ENCODE data around the gene NRG2.

The NRG2 gene

GRCh38 chr5:139886213-139886612, 156.9 kb downstream of the NRG2 start:
- Mint-ChIP-seq H3K36me3 (no peaks in the 10 kb centered on the region), H3K4me1 (peaks cover 8% of the 10 kb centered on the region), H3K4me3 (no peak overlapping the region), H3K9me3 (no peaks in the 10 kb centered on the region), H3K27ac (no peak overlapping the region)
- ATAC-seq (no peak), DNase-seq (ENCODE audit: low spot score in 2 of 2) (no peak)

- peaks cover 8% of the 10 kb centered on the region for H3K4me1 Mint-ChIP-seq
- H3K36me3 Mint-ChIP-seq: no peaks in the 10 kb centered on the region
- no peaks in the 10 kb centered on the region for H3K9me3 Mint-ChIP-seq
- H3K27ac Mint-ChIP-seq: no peak overlapping the region
- ATAC-seq: no peak
- DNase-seq (ENCODE audit: low spot score in 2 of 2): no peak
- no peak overlapping the region for H3K4me3 Mint-ChIP-seq
These were observed 157.3 kb downstream of the NRG2 start for GRCh38 chr5:139885857-139886208.

DNA sequence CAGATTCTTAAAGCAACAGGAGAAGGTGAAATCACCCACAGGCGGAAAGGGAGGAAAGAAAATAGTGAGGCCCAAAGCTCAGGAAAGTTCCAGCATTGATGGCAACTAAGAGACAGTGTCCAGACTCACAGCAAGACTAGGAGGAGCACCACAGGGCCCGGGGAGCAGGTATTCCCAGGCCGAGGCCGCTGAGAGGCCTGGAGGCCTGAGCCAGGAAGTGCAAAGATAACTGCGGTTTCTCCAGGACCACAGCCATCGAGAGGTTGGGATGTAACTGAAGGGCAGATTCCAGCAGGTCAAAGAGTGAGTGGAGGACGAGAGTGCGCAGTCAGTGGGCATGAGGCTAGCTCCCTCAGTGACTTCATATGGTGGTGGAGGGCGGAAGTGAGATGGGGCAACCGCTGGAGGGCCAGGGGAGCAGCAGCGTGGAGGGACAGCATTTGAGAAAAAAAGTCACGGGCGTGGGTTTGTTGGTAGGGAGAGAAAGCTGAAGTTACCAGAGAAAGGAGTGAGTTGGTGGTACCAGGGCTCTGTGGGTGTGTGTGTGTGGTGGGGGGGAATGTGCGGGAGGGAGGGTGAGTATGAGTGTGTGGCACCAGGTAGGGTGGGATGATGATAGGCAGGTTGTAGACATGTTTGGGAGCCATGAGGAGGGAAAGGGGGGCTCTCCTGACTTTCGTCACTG, 157.8 kb downstream of the NRG2 start:
- ATAC-seq: no peak
- Mint-ChIP-seq H3K4me3 (no peak overlapping the region), H3K4me1 (peaks cover 8% of the 10 kb centered on the region), H3K9me3 (no peaks in the 10 kb centered on the region), H3K27ac (peak overlapping the region; percentile 20), H3K36me3 (no peaks in the 10 kb centered on the region)
- DNase-seq (ENCODE audit: low spot score in 2 of 2): no peak

GRCh38 chr5:139884734-139885133, 158.4 kb downstream of the NRG2 start:
- Mint-ChIP-seq H3K4me1 (peaks cover 8% of the 10 kb centered on the region), H3K27ac (no peak overlapping the region)
- ATAC-seq: no peak

GRCh38 chr5:139884144-139884543, 159.0 kb downstream of the NRG2 start:
- Mint-ChIP-seq H3K4me1 (peaks cover 8% of the 10 kb centered on the region), H3K27ac (no peak overlapping the region), H3K36me3 (no peaks in the 10 kb centered on the region), H3K9me3 (no peaks in the 10 kb centered on the region), H3K4me3 (no peak overlapping the region)
- ATAC-seq: no peak
- no peak for DNase-seq (ENCODE audit: low spot score in 2 of 2)

More at GRCh38 chr5:139884734-139885133, 158.4 kb downstream of the NRG2 start:
- DNase-seq (ENCODE audit: low spot score in 2 of 2): no peak
- no peak overlapping the region for H3K4me3 Mint-ChIP-seq
- no peaks in the 10 kb centered on the region for H3K9me3 Mint-ChIP-seq
- no peaks in the 10 kb centered on the region for H3K36me3 Mint-ChIP-seq

DNA sequence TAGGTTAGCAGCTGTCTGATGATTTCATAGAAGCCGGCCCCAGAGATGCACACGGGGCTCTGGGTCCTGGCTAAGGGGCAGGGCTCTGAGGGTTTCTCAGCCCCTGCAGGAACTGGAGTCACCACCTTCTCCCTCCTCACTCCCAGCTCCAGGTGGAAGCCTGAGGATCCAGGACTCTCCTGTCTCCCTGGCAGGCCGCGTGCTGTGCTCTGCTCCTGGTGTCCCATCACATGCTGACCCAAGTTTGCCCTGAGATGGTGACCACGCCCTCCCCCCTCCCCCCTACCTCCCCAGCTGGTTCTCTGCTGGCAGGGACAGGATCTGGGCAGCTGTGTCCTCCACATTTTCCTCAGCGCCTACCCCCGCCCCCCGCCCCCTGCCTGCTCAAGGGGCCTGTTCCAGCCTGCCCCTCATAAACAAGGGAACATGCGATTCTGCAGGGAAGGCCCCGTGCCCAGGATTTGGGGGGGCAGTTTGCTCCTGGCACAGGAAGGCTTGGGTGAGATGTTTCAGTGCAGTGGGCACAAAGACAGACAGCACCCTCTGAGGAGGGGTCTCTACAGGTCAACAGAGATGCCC, 160.0 kb downstream of the NRG2 start:
- no peak overlapping the region for H3K27ac Mint-ChIP-seq
- ATAC-seq (no peak), DNase-seq (ENCODE audit: low spot score in 2 of 2) (no peak)
- no peaks in the 10 kb centered on the region for H3K36me3 Mint-ChIP-seq
- H3K4me3 Mint-ChIP-seq: no peak overlapping the region
- H3K9me3 Mint-ChIP-seq: no peaks in the 10 kb centered on the region
- H3K4me1 Mint-ChIP-seq: peaks cover 2% of the 10 kb centered on the region

GRCh38 chr5:139882316-139882715, 160.8 kb downstream of the NRG2 start:
- ATAC-seq (no peak), DNase-seq (ENCODE audit: low spot score in 2 of 2) (no peak)
- no peak overlapping the region for H3K4me3 Mint-ChIP-seq
- no peak overlapping the region for H3K27ac Mint-ChIP-seq
- H3K9me3 Mint-ChIP-seq: no peaks in the 10 kb centered on the region
- H3K36me3 Mint-ChIP-seq: no peaks in the 10 kb centered on the region
- no peaks in the 10 kb centered on the region for H3K4me1 Mint-ChIP-seq

GRCh38 chr5:139881143-139881733, 161.9 kb downstream of the NRG2 start:
- Mint-ChIP-seq H3K36me3 (no peaks in the 10 kb centered on the region), H3K9me3 (no peaks in the 10 kb centered on the region), H3K4me1 (no peaks in the 10 kb centered on the region), H3K27ac (peak overlapping the region; percentile 55), H3K4me3 (no peak overlapping the region)
- DNase-seq (ENCODE audit: low spot score in 2 of 2) (no peak), ATAC-seq (no peak)

DNA sequence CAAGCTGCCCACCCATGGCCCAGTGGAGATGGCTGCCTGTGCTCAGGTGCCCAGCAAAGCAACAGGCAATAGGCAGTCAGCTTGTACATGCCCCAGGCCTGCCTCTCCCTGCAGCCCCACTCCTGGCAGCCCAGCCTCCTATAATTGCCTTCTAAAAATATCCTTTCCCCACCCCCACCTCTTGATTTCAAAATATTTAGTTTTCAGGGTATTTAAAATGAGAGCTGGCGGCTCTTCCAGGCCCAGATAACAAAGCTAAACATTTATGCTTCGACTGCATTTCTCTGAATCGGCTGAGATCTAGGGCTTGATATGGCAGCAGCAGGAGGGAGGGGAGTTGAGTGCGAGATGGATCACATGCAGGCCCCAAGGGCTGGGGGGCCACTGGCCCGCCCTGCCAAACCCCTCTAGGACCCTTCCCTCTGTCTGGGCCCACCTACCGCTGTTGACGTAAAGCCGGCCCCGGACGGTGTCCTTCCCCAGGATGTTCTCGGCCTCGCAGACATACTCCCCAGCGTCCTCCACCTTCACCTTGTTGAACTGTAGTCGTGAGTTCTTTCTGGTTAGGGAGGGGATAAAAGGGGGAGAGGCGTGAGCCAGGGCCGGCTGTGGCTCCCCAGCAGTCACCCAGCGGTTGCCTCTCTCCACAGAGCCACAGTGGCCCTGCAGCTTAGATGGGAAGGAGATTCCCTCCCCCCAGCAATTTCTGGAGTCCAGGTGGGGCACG, 162.5 kb downstream of the NRG2 start:
- no peaks in the 10 kb centered on the region for H3K36me3 Mint-ChIP-seq
- ATAC-seq: no peak
- no peaks in the 10 kb centered on the region for H3K4me1 Mint-ChIP-seq
- no peak for DNase-seq (ENCODE audit: low spot score in 2 of 2)
- no peak overlapping the region for H3K27ac Mint-ChIP-seq
- no peak overlapping the region for H3K4me3 Mint-ChIP-seq
- H3K9me3 Mint-ChIP-seq: no peaks in the 10 kb centered on the region

DNA sequence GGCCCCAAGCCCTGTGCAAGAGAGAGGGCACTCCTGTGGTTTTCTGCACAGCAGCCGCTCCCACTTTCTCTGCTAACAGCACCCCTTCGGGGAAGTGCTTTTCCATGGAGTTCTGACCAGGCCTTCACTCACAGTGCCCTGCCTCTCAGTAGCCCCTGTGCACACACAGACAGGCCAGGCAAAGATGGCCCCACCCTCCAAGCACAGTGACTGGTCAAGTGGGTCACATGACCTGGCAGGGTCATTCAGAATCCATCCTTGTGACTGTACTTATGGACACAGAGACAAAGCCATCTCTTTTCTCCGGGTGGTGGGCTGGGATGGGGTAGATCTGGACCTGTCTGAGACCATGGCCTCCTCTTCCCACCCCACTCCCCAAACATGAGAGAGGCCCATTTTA, 165.0 kb downstream of the NRG2 start:
- Mint-ChIP-seq H3K9me3 (no peaks in the 10 kb centered on the region), H3K4me1 (no peaks in the 10 kb centered on the region), H3K36me3 (no peaks in the 10 kb centered on the region), H3K27ac (no peak overlapping the region), H3K4me3 (no peak overlapping the region)
- DNase-seq (ENCODE audit: low spot score in 2 of 2) (no peak), ATAC-seq (no peak)

- DNase-seq (ENCODE audit: low spot score in 2 of 2): no peak
- no peak overlapping the region for H3K27ac Mint-ChIP-seq
- no peaks in the 10 kb centered on the region for H3K9me3 Mint-ChIP-seq
- no peaks in the 10 kb centered on the region for H3K4me1 Mint-ChIP-seq
- H3K4me3 Mint-ChIP-seq: no peak overlapping the region
- peak; percentile 29 for ATAC-seq
- no peaks in the 10 kb centered on the region for H3K36me3 Mint-ChIP-seq
These were observed 165.9 kb downstream of the NRG2 start for GRCh38 chr5:139877129-139877597.

DNA sequence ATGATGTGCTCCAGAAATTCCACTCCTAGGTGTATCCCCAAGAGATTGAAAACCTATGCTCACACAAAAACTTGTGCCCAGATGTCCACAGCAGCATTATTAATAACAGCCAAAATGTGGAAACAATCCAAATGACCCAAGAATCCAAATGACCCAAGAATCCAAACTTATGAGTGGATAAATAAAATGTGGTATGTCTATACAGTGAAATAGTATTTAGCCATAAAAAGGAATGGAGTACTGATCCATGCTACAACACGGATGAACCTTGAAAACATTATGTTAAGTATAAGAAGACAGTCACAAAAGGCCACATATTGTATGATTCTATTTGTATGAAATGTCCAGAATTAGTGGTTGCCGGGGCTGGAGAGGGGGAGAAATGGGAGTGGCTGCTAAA, 167.1 kb downstream of the NRG2 start:
- no peak overlapping the region for H3K4me3 Mint-ChIP-seq
- no peaks in the 10 kb centered on the region for H3K9me3 Mint-ChIP-seq
- no peak for ATAC-seq
- H3K36me3 Mint-ChIP-seq: no peaks in the 10 kb centered on the region
- H3K27ac Mint-ChIP-seq: no peak overlapping the region
- no peak for DNase-seq (ENCODE audit: low spot score in 2 of 2)
- no peaks in the 10 kb centered on the region for H3K4me1 Mint-ChIP-seq

- no peak overlapping the region for H3K4me3 Mint-ChIP-seq
- no peak for ATAC-seq
These were observed 170.0 kb downstream of the NRG2 start for GRCh38 chr5:139872851-139873794.

GRCh38 chr5:139872052-139872766, 170.9 kb downstream of the NRG2 start:
- DNase-seq (ENCODE audit: low spot score in 2 of 2) (no peak), ATAC-seq (no peak)
- H3K4me1 Mint-ChIP-seq: no peaks in the 10 kb centered on the region
- no peaks in the 10 kb centered on the region for H3K36me3 Mint-ChIP-seq
- H3K27ac Mint-ChIP-seq: no peak overlapping the region
- no peaks in the 10 kb centered on the region for H3K9me3 Mint-ChIP-seq
- no peak overlapping the region for H3K4me3 Mint-ChIP-seq

More at GRCh38 chr5:139872851-139873794, 170.0 kb downstream of the NRG2 start:
- Mint-ChIP-seq H3K9me3 (no peaks in the 10 kb centered on the region), H3K4me1 (no peaks in the 10 kb centered on the region), H3K36me3 (no peaks in the 10 kb centered on the region), H3K27ac (no peak overlapping the region)
- DNase-seq (ENCODE audit: low spot score in 2 of 2): no peak
